HepG2 (cell line): ENCODE results near the gene ZBTB7B. TPM values are rescaled to one million over a fixed set of nuclear protein-coding genes. Genes with fewer than 3 reads are reported as not detected.

Experiments
- ATF1 ChIP-seq: IDR thresholded peaks from 2 replicates; pipeline ENCODE4 v1.6.1; 2016; ENCODE audit warnings: mild to moderate bottlenecking, control low read depth
- ATF3 ChIP-seq: sonication (generic); formaldehyde crosslinking; IDR thresholded peaks from 2 replicates; pipeline ENCODE4 v1.4.0; 2020; ENCODE audit warnings: missing genetic modification reagents
- EP300 ChIP-seq, 3 experiments: sonication (generic) in 1 of 3; formaldehyde crosslinking in 1 of 3; IDR thresholded peaks; 2 replicates each; pipeline versions ENCODE4 v1.5.1 to v1.6.1; 2011 to 2020; ENCODE audit warnings: low read depth in 2 of 3, low read length in 2 of 3, borderline replicate concordance in 1 of 3, improper control_type of control experiment in 1 of 3, mild to moderate bottlenecking in 1 of 3, missing genetic modification reagents in 1 of 3, moderate library complexity in 1 of 3
- ESRRA ChIP-seq: sonication (generic); formaldehyde crosslinking; IDR thresholded peaks from 2 replicates; pipeline ENCODE4 v1.5.1; 2020; ENCODE audit warnings: mild to moderate bottlenecking, low read depth, missing genetic modification reagents
- IKZF4 ChIP-seq: sonication (generic); formaldehyde crosslinking; IDR thresholded peaks from 2 replicates; pipeline ENCODE4 v1.5.1; 2020; ENCODE audit warnings: borderline replicate concordance, mild to moderate bottlenecking, low read depth, missing genetic modification reagents; ENCODE audit errors: not compliant biosample characterization
- ISL2 ChIP-seq: sonication (generic); formaldehyde crosslinking; IDR thresholded peaks from 2 replicates; pipeline ENCODE4 v1.5.0; 2020; ENCODE audit warnings: missing genetic modification reagents
- MIXL1 ChIP-seq: IDR thresholded peaks from 2 replicates; pipeline ENCODE4 v1.6.1; 2016
- NR2F6 ChIP-seq, 2 experiments: IDR thresholded peaks; 2 replicates each; pipeline ENCODE4 v1.6.1; 2016; ENCODE audit warnings: antibody characterized with exemption in 1 of 2, mild to moderate bottlenecking in 1 of 2
- POGK ChIP-seq: sonication (generic); formaldehyde crosslinking; conservative IDR thresholded peaks from 2 replicates; pipeline ENCODE4 v1.8.0; 2022; ENCODE audit warnings: mild to moderate bottlenecking, moderate library complexity, missing genetic modification reagents
- RBAK ChIP-seq: sonication (generic); formaldehyde crosslinking; IDR thresholded peaks from 2 replicates; pipeline ENCODE4 v1.5.1; 2020; ENCODE audit warnings: mild to moderate bottlenecking, missing genetic modification reagents
- RFXAP ChIP-seq: sonication (generic); formaldehyde crosslinking; IDR thresholded peaks from 2 replicates; pipeline ENCODE4 v1.4.0; 2020; ENCODE audit warnings: missing genetic modification reagents, borderline replicate concordance
- RORA ChIP-seq: sonication (generic); formaldehyde crosslinking; IDR thresholded peaks from 2 replicates; pipeline ENCODE4 v1.5.0; 2020; ENCODE audit warnings: mild to moderate bottlenecking, missing genetic modification reagents, moderate library complexity
- THAP11 ChIP-seq: IDR thresholded peaks from 2 replicates; pipeline ENCODE4 v1.6.1; 2016; ENCODE audit warnings: missing biosample characterization, missing genetic modification reagents
- XRCC5 ChIP-seq: fragments of 200-400 bp; formaldehyde crosslinking; optimal IDR thresholded peaks from 2 replicates; pipeline ENCODE3; 2017; ENCODE audit warnings: mild to moderate bottlenecking, low read length
- ZNF333 ChIP-seq: sonication (generic); formaldehyde crosslinking; IDR thresholded peaks from 2 replicates; pipeline ENCODE4 v1.4.0; 2020; ENCODE audit warnings: mild to moderate bottlenecking, missing genetic modification reagents, borderline replicate concordance
- ZNF605 ChIP-seq: sonication (generic); formaldehyde crosslinking; IDR thresholded peaks from 2 replicates; pipeline ENCODE4 v1.8.0; 2022; ENCODE audit warnings: mild to moderate bottlenecking, missing genetic modification reagents
- ZNF740 ChIP-seq: sonication (generic); formaldehyde crosslinking; IDR thresholded peaks from 2 replicates; pipeline ENCODE4 v1.4.0; 2020; ENCODE audit warnings: missing genetic modification reagents
- ZNF777 ChIP-seq: sonication (generic); formaldehyde crosslinking; IDR thresholded peaks from 2 replicates; pipeline ENCODE4 v1.4.0; 2020; ENCODE audit warnings: missing genetic modification reagents
- polyA plus RNA-seq, 8 experiments: library from polyadenylated mRNA; depleted of rRNA in 3 of 8; stranded (reverse) in 7 of 8; unstranded in 1 of 8; fragments of >200 nt; fragmentation: Illumina TruSeq in 4 of 8; extraction: Trizol in 4 of 8; gene quantifications; 2 replicates each; pipeline versions ENCODE4 v1.2.1 to v1.2.3, GENCODE V29; 2011 to 2016; ENCODE audit warnings: low read depth in 4 of 8, missing spikeins in 1 of 8, mixed read lengths in 1 of 8; ENCODE audit not compliant: insufficient read depth in 1 of 8
- total RNA-seq, 5 experiments: library from RNA; depleted of rRNA; stranded (reverse); fragments of >200 nt; fragmentation: Illumina TruSeq; extraction: Trizol; gene quantifications; 2 replicates each; pipeline ENCODE4 v1.2.3, GENCODE V29; 2016; ENCODE audit warnings: low read depth in 1 of 5
- TF ChIP-seq, protein P1 (sequence below): sonication (generic); formaldehyde crosslinking; IDR thresholded peaks from 2 replicates; pipeline ENCODE4 v1.9.0; 2022; ENCODE audit warnings: low read depth, missing genetic modification reagents
- TF ChIP-seq, protein P2 (sequence below): IDR thresholded peaks from 2 replicates; pipeline ENCODE4 v1.6.1; 2016; ENCODE audit warnings: low read depth
- TF ChIP-seq, protein P3 (sequence below): fragments of 450-650 bp; IDR thresholded peaks from 2 replicates; pipeline ENCODE4 v1.6.1; 2017; ENCODE audit warnings: mild to moderate bottlenecking

ZBTB7B gene
- total and polyA plus RNA-seq, 2 of the 13 experiments (the other 11 are each of a cell fraction or from before 2014, with no cell fraction given) = 15.5 to 17.5 TPM

GRCh38 chr1:155062702-155063411 is 60.3 kb downstream of the ZBTB7B start (continued):
- TF ChIP-seq IKZF4 (CRISPR knock-in tag) = no peak
- TF ChIP-seq MIXL1 (CRISPR knock-in tag) = no peak
- TF ChIP-seq NR2F6 (IDR thresholded peaks at IDR 0.05) = no peak
- no peak for TF ChIP-seq NR2F6 (CRISPR knock-in tag; IDR thresholded peaks at IDR 0.05)
- TF ChIP-seq ATF3 (CRISPR knock-in tag) = no peak
- TF ChIP-seq, protein P1, sequence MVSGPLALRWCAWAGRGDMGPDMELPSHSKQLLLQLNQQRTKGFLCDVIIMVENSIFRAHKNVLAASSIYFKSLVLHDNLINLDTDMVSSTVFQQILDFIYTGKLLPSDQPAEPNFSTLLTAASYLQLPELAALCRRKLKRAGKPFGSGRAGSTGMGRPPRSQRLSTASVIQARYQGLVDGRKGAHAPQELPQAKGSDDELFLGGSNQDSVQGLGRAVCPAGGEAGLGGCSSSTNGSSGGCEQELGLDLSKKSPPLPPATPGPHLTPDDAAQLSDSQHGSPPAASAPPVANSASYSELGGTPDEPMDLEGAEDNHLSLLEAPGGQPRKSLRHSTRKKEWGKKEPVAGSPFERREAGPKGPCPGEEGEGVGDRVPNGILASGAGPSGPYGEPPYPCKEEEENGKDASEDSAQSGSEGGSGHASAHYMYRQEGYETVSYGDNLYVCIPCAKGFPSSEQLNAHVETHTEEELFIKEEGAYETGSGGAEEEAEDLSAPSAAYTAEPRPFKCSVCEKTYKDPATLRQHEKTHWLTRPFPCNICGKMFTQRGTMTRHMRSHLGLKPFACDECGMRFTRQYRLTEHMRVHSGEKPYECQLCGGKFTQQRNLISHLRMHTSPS (CRISPR knock-in tag) = no peak
- peak in 1 of 2 experiments; percentile 7; a peak in 1 of 4 replicates for TF ChIP-seq EP300 (IDR thresholded peaks at IDR 0.05; ENCODE audit: low read depth in 2 of 2, low read length in 2 of 2)
- no peak for TF ChIP-seq EP300 (CRISPR knock-in tag; IDR thresholded peaks at IDR 0.05; ENCODE audit: borderline replicate concordance)
- no peak for TF ChIP-seq ZNF333 (CRISPR knock-in tag)
- TF ChIP-seq RORA = no peak
- no peak for TF ChIP-seq ESRRA (CRISPR knock-in tag)
- peak; percentile 57 for TF ChIP-seq XRCC5
- TF ChIP-seq, protein P2, sequence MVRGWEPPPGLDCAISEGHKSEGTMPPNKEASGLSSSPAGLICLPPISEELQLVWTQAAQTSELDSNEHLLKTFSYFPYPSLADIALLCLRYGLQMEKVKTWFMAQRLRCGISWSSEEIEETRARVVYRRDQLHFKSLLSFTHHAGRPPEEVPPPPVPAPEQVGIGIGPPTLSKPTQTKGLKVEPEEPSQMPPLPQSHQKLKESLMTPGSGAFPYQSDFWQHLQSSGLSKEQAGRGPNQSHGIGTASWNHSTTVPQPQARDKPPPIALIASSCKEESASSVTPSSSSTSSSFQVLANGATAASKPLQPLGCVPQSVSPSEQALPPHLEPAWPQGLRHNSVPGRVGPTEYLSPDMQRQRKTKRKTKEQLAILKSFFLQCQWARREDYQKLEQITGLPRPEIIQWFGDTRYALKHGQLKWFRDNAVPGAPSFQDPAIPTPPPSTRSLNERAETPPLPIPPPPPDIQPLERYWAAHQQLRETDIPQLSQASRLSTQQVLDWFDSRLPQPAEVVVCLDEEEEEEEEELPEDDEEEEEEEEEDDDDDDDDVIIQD (CRISPR knock-in tag) = no peak
- TF ChIP-seq, protein P3, sequence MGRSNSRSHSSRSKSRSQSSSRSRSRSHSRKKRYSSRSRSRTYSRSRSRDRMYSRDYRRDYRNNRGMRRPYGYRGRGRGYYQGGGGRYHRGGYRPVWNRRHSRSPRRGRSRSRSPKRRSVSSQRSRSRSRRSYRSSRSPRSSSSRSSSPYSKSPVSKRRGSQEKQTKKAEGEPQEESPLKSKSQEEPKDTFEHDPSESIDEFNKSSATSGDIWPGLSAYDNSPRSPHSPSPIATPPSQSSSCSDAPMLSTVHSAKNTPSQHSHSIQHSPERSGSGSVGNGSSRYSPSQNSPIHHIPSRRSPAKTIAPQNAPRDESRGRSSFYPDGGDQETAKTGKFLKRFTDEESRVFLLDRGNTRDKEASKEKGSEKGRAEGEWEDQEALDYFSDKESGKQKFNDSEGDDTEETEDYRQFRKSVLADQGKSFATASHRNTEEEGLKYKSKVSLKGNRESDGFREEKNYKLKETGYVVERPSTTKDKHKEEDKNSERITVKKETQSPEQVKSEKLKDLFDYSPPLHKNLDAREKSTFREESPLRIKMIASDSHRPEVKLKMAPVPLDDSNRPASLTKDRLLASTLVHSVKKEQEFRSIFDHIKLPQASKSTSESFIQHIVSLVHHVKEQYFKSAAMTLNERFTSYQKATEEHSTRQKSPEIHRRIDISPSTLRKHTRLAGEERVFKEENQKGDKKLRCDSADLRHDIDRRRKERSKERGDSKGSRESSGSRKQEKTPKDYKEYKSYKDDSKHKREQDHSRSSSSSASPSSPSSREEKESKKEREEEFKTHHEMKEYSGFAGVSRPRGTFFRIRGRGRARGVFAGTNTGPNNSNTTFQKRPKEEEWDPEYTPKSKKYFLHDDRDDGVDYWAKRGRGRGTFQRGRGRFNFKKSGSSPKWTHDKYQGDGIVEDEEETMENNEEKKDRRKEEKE = no peak
- 0 out of 2 replicates have a peak, but pooled peaks have one; percentile 33 for TF ChIP-seq POGK (CRISPR knock-in tag)
- TF ChIP-seq ISL2 = no peak
- TF ChIP-seq RFXAP = no peak
- no peak for TF ChIP-seq RBAK
- TF ChIP-seq ZNF777 (CRISPR knock-in tag) = 0 out of 2 replicates have a peak, but pooled peaks have one; percentile 56
- peak; percentile 2; the same call in 1 of the 2 replicates for TF ChIP-seq ZNF605 (CRISPR knock-in tag)
- no peak for TF ChIP-seq ZNF740 (CRISPR knock-in tag)
- 0 out of 2 replicates have a peak, but pooled peaks have one; percentile 4 for TF ChIP-seq THAP11 (CRISPR knock-in tag)
- no peak for TF ChIP-seq ATF1 (CRISPR knock-in tag)
